Left ventricle myocardium inferior (tissue), 1 donor: ENCODE results near the gene PDXK. TPM values are rescaled to one million over a fixed set of nuclear protein-coding genes. Genes with fewer than 3 reads are reported as not detected.
A peak's percentile ranks its signal among the peaks of the same experiment; 100 is the strongest.

Source experiments
- DNase-seq: peaks from one replicate; pipeline ENCODE4 v3.0.0-alpha.2; 2020
- H3K27ac ChIP-seq: fragments of 200-600 bp; replicated peaks from 2 replicates; pipeline ENCODE4 v1.8.0; 2021
- H3K27me3 ChIP-seq: fragments of 200-600 bp; 2 replicates; pipeline ENCODE4 v1.8.0; 2021; ENCODE audit warnings: low read depth
- H3K36me3 ChIP-seq: fragments of 200-600 bp; 2 replicates; pipeline ENCODE4 v1.8.0; 2021
- H3K4me1 ChIP-seq: fragments of 200-600 bp; 2 replicates; pipeline ENCODE4 v1.8.0; 2021
- H3K4me3 ChIP-seq: fragments of 200-600 bp; 2 replicates; pipeline ENCODE4 v1.8.0; 2021; ENCODE audit warnings: mild to moderate bottlenecking, moderate library complexity
- H3K9me3 ChIP-seq: fragments of 200-600 bp; replicated peaks from 2 replicates; pipeline ENCODE4 v1.8.0; 2021
- CTCF ChIP-seq: fragments of 200-600 bp; IDR thresholded peaks from 2 replicates; pipeline ENCODE4 v1.8.0; 2021; ENCODE audit warnings: antibody characterized with exemption, mild to moderate bottlenecking, borderline replicate concordance
- intact Hi-C: fragments of 100-400 bp; cut with micrococcal nuclease; formaldehyde crosslinking; loops from one replicate; pipeline ENCODE4 v1.11.0; 2022
- total RNA-seq: library from RNA; stranded (reverse); fragmentation: NEBNext Ultra II Directional; extraction: Animal tissue kit (Norgen Biotek cat#: 25700); gene quantifications from one replicate; pipeline ENCODE4 v1.2.1, GENCODE V29; 2021
- donor health status: DM: no; HTN: yes; CAD: no; lungs with severe emphysema.

PDXK gene
- total RNA-seq, 1 donor from 2014 or later = 88.4 TPM

GRCh38 chr21:43731476-43731875 is 12.5 kb downstream of the PDXK start:
- H3K27me3 ChIP-seq = no peaks in the 10 kb centered on the region
- H3K27ac ChIP-seq = no peak overlapping the region
- H3K36me3 ChIP-seq = peaks cover 3% of the 10 kb centered on the region
- H3K9me3 ChIP-seq = no peaks in the 10 kb centered on the region
- DNase-seq = no peak
- peaks cover 79% of the 10 kb centered on the region for H3K4me1 ChIP-seq
- TF ChIP-seq CTCF = no peak
- intact Hi-C loops = no loop called here
- no peak overlapping the region for H3K4me3 ChIP-seq

DNA sequence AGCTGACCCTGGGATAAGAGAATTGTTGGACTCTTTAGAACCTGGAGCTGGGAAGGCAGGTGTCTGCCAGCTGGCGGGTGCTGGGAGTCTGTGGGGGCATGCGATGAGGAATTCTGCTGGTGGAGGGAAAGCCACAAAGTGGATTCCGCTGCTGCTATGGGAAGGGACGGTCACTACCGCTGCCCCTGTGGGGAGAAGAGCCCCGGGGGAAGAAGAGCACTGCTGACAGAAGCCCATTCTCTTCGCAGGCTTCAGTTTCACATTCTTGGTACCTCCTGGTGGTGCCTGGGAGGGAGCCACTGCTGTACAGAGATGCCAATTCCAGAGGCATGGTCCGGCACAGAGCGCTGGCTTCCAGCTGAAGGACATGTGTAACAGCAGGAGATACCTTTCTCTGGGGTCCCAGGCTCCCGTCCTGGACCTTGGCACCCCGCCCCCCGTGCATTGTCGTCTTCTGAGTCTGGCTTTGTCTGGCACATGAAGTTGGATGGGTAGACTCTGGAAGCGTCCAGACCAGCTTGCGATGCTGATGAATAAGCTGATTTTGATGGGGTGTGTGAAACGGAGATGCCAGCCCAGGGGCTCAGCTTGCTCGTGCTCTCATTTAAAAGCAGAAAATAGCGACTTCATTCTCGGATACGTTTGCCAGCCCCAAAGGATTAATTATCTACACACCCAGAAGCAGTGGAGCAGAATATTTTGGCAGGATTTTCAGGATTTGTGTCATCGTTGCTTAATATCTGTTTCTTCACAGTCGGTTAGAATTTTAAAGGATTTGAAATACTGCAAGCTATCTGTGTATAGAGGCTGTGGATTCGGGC is 13.2 kb downstream of the PDXK start:
- peaks cover 74% of the 10 kb centered on the region for H3K4me1 ChIP-seq

DNA sequence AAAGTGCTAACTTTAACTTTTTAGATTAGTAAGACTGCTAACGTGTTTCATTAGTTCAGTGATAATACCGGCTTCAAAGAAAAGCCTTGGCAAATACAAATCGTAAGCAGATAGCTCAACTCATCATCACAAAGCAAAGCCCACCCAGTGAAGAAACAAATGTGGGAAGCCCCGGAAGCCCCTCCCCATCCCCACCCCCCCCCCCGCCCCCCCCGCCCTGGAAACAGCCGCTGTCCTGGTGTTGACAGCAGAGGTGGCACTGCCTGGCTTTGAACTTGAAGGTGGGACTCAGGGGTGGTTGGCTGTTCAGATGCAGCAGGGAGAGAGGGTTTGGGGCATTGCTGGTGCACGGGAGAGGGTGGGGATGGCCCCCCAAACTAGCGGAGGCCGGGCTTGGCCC is 14.1 kb downstream of the PDXK start:
- intact Hi-C loops = no loop called here
- Histone ChIP-seq H3K4me1 (peaks cover 71% of the 10 kb centered on the region), H3K27ac (no peak overlapping the region)

More for the DNA sequence above, 13.2 kb downstream of the PDXK start:
- no peak overlapping the region for H3K27ac ChIP-seq
- intact Hi-C loops = no loop called here
- no peak overlapping the region for H3K4me3 ChIP-seq
- H3K27me3 ChIP-seq = no peaks in the 10 kb centered on the region
- DNase-seq = no peak
- H3K36me3 ChIP-seq = peaks cover 3% of the 10 kb centered on the region
- no peak for TF ChIP-seq CTCF
- no peaks in the 10 kb centered on the region for H3K9me3 ChIP-seq

GRCh38 chr21:43733529-43734071 is 14.7 kb downstream of the PDXK start:
- Histone ChIP-seq H3K27ac (no peak overlapping the region), H3K9me3 (no peaks in the 10 kb centered on the region), H3K27me3 (no peaks in the 10 kb centered on the region), H3K36me3 (peaks cover 8% of the 10 kb centered on the region), H3K4me1 (peaks cover 66% of the 10 kb centered on the region), H3K4me3 (no peak overlapping the region)
- no peak for DNase-seq
- intact Hi-C loops = no loop called here
- TF ChIP-seq CTCF = no peak

More for the DNA sequence above, 14.1 kb downstream of the PDXK start:
- Histone ChIP-seq H3K36me3 (peaks cover 8% of the 10 kb centered on the region), H3K27me3 (no peaks in the 10 kb centered on the region), H3K9me3 (no peaks in the 10 kb centered on the region), H3K4me3 (no peak overlapping the region)
- no peak for DNase-seq
- TF ChIP-seq CTCF = no peak

- no peaks in the 10 kb centered on the region for H3K9me3 ChIP-seq
- H3K36me3 ChIP-seq = peaks cover 8% of the 10 kb centered on the region
- TF ChIP-seq CTCF = no peak
- H3K4me3 ChIP-seq = no peak overlapping the region
- intact Hi-C loops = no loop called here
- H3K27ac ChIP-seq = peak overlapping the region; percentile 36
- no peaks in the 10 kb centered on the region for H3K27me3 ChIP-seq
- DNase-seq = no peak
- H3K4me1 ChIP-seq = peaks cover 59% of the 10 kb centered on the region
Observed at GRCh38 chr21:43734131-43734927, 15.4 kb downstream of the PDXK start.
